ENCODE measurements around the gene ANKAR.
"Not testable (repeated sequence)": the region's sequence is repeated elsewhere in the genome, so short reads cannot be mapped to it uniquely, and the experiment has no call there.

The ANKAR gene

DNA sequence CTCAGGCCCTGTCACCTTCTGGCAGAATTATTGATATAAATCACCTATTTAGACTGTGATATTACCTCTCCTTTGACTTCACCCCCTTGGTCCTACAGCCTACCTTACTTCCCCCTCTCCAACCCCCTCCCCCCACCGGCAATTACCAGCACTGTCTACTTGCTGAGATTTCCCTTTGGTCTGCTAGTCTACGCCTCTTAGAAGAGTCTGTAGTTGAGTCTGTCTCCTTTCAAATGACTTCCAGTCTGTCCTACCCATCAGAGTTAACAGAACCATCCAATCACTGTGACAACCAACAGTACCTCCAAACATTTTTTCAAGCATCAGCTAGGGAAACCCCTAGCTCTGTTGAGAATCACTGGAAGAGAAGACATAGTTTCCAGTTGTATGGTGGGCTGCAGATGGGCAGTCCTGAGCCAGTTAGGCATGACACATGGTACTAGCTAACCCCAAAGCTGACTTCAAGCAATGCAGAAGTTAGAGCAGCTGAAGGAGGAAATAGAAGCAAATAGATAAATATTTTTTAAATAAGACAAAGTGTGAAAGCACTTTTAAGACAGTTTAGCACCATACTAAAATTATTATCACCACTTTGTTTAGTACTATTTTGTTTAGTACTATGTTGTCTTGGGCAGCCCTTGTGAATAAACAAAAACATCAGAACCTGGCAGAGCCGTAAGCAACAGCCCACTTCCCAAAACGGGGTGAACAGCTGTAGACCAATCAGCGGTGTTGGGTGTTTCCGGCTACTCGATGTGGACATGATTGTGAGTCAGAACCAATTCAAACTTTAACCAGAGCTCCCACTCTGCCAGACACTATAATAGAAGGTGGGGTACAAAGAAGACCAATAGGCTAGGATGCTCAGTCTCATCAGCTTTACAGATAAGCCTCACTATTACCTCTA, 15.9 kb upstream of the ANKAR start:
- DNase-seq (ENCODE audit: low read depth in 2 of 2): no peak

DNA sequence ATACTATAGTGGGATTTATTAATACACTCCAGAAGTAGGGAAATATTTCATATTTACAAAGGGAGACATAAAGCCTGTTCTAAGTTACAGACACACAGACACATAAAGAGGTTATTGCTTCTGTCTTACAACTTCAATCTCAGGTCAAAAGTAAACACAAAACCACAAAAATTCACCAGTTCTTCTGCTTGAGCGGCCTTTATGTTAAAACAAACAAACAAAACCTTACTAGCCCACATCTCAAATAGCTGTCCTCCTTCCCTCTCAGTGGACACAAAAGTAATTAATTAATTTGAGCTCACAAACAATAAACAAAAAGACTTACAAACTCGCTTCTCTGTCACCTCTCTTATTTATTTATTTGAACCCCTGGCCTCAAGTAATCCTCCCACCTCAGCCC, 14.7 kb upstream of the ANKAR start:
- DNase-seq (ENCODE audit: low read depth in 2 of 2): no peak

GRCh38 chr2:189660803-189661147, 13.7 kb upstream of the ANKAR start:
- DNase-seq (ENCODE audit: low read depth in 2 of 2): no peak

DNA sequence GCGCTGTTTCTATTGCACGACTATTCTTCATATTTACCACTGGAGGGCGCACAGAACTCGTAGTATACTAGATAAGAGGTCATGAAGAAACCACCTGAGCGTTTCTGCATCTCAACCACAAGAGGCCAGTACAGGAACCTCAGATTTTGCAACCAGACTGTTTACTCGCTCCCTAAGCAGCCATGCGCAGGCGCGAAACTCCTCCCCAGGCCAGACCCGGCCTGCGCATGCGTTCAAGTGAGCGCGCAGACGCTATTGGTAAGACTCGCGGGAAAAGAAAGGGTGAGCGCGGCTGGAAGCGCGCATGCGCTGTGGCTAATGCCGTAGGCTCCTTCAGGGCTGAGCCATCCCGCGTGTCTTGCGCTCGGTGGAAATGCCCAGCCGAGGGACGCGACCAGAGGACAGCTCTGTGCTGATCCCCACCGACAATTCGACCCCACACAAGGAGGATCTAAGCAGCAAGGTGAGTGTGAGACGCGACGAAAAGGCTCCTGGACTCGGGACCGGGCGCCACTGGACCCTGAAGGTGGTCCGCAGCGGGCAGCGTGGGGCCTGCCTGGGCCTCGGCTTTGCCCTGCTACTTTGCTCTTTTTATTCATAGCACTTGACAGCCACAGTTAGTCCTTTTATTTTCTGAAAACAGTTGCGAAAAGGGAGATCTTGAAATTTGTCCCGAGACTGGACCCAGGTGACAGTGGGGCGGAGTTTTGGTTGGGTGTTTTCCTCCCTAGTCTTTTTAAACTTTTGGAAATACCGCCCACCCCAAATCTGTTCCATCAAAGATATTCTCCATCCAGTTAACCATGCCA, 13.1 kb upstream of the ANKAR start, which contains the start of gene ASNSD1:
Gene ASNSD1, plus strand, starts transcription at position 312 of the 809 bp plus-strand sequence. CDS start 4,674 bp downstream, outside the sequence.
- DNase-seq (ENCODE audit: low read depth in 2 of 2): peak; percentile 99

DNA sequence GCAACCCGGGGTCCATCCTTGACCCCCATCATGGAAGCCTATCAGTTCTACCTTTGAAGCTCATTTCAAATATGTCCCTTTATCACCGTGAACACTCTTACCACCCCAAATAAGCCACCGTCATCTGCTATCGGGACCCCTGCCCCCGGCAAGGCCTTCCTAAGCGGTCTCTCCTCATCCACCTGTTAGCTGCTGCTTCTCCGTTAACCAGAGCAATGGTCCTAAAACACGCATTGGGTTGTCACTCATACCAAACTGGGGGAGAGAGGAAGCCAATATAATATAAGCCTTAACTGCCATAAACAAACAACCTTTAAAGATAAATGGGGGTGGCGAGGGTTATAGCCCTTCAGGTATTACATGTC, 12.5 kb upstream of the ANKAR start:
- DNase-seq (ENCODE audit: low read depth in 2 of 2): no peak

DNA sequence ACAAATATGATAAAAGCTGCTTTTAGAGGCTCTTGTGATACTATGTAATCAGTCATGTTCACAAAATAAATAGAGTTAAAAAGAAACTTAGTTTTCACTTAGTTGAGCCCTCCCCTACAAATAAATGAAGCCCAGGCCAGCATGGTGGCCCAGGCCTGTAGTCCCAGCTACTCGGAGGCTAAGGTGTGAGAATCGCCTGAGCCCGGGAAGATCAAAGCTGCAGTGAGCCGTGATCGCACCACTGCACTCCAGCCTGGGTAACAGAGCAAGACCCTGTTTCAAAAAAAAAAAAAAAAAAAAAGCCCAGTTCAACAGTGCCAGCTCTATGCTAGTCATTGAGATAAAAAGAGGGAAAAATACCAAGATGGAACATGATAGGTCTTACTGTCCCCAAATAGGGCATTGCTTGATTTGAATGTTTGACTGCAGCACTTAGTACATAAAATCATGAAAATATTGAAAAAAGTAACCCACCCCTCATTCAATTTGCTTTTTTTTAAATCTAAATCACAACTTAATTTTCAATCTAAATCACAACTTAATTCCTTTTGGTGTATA, 11.7 kb upstream of the ANKAR start:
- DNase-seq (ENCODE audit: low read depth in 2 of 2): no peak

- not testable (repeated sequence) for DNase-seq (ENCODE audit: low read depth in 2 of 2)
Observed at GRCh38 chr2:189663319-189663718, 11.2 kb upstream of the ANKAR start.

- no peak for DNase-seq (ENCODE audit: low read depth in 2 of 2)
Observed at GRCh38 chr2:189669913-189670312, 4.6 kb upstream of the ANKAR start.

DNA sequence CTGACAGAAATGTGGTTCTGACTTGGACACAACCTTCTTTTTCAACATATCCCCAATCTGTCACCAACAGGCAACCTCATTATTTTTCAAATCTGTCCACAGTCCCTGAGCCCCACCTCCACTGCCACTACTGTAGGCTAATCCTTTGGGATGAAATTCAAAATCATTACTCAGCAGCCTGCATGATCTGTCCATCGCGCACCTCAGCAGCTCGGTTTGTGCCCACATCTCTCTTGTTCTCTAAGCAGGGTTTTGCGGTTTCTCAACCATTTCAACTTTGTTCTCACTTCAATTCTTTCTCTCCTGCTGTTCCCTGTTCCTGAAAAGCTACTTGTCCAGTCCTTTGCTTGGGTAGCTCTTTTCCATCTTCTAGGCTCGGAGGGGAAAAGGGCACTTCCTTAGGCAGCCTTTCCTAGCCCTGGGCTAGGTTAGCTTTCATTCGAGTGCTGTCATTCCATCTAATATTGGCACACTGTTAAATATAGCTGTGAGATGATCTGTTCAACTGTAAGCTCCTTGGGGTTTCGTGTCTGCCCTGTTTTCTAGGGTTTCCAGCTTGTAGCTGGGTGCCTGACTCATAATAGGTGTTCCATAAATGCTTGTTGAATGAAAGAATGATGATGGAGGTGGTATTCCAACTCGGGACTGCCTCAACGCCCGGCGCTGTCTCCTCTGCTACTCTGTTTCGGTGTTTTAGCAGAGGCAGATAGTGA, 653 bp upstream of the ANKAR start:
- DNase-seq (ENCODE audit: low read depth in 2 of 2): no peak

DNA sequence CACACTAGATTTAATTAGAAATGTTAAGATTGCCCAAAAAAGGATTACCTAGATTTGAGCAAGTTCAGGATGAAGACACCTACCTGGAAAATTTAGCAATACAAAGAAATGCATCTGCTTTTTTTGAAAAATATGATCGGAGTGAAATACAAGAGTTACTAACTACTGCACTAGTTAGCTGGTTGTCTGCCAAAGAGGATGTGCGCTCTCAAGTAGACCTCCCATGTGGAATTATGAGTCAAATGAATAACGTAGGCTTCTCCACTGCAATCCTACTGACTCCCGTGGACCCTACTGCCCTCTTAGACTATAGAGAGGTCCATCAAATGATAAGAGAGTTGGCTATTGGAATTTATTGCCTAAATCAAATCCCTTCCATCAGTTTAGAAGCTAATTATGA, 2.0 kb downstream of the ANKAR start:
- DNase-seq (ENCODE audit: low read depth in 2 of 2): no peak

DNA sequence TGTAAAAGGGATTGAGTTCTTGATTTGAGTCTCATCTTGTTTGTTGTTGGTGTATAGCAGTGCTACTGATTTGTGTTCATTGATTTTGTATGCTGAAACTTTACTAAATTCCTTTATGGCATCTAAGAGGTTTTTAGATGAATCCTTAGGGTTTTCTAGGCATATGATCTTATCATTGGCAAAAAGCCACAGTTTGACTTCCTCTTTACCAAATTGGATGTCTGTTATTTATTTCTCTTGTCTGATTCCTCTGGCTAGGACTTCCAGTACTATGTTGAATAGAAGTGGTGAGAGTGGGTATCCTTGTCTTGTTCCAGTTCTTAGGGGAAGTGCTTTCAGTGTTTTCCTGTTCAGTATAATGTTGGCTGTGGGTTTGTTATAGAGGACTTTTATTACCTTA, 4.8 kb downstream of the ANKAR start:
- DNase-seq (ENCODE audit: low read depth in 2 of 2): no peak

DNA sequence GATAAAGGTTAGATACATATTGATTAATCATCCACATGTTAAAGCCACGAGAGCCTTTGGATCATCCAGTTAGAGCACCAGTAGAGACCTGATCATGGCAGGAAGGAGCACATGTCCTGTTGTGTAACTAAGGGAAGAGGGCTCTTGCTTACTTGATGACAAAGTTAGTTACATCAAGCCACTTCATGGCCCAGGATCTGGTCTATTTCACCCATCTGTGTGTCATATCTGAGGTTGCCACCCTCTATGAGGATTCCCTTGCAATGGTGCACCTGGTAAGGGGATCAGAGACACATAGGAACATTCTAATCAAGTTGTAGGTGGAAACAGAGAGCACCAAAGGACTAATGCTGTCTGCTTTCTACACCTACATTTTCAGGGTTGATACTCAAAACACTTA, 6.7 kb downstream of the ANKAR start:
- DNase-seq (ENCODE audit: low read depth in 2 of 2): no peak

- no peak for DNase-seq (ENCODE audit: low read depth in 2 of 2)
Observed at GRCh38 chr2:189681903-189682302, 7.4 kb downstream of the ANKAR start.

DNA sequence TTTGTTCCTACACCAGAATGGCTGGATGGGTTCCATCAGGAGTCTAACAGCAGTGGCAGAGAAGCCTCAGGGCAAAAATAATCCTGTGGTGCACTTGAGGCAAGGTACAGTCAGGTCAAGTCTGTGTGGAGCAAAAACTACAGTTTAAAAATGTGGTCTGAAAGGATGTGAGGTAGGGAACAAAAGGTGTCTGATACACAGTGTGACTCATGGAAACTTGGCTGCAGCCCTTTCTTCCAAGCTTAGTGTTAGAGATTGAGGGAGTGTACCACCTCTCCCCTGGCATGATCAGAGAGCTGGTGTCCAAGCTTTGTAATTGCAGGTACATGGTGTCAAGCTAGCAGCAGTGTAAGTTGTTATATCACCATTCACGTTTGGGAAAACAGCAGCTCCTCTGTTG, 8.9 kb downstream of the ANKAR start:
- DNase-seq (ENCODE audit: low read depth in 2 of 2): no peak

DNA sequence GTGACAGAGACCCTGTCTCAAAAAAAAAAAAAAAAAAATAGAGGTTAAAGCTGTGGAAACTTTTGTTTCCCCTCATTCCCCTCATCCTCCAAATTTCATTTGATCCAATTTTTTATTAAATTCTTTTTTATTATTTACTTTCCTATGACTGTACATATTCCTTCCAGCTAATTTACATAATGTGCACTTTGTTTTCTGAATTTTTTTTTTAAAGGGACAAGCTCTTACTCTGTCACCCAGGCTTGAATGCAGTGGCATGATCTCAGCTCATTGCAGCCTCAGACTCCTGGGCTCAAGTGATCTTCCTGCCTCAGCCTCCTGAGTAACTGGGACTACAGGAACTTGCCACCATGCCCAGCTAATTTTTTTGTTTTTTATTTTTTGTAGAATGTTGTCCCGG, 10.3 kb downstream of the ANKAR start:
- DNase-seq (ENCODE audit: low read depth in 2 of 2): no peak

- DNase-seq (ENCODE audit: low read depth in 2 of 2): peak; percentile 52 to 55
Observed at GRCh38 chr2:189685540-189686229, 11.2 kb downstream of the ANKAR start.

DNA sequence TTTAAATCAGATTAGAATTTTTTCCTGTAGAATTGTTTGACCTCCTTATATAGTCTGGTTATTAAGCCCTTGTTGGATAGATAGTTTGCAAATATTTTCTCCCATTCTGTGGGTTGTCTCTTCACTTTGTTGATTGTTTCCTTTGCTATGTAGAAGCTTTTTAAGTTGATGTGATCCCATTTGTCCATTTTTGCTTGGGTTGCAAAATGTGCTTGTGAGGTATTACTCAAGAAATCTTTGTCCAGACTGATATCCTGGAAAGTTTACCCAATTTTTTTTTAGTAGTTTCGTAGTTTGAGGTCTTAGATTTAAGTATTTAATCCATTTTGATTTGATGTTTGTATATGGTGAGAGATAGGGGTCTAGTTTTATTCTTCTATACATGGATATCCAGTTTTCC, 13.3 kb downstream of the ANKAR start:
- not testable (repeated sequence) for DNase-seq (ENCODE audit: low read depth in 2 of 2)

DNA sequence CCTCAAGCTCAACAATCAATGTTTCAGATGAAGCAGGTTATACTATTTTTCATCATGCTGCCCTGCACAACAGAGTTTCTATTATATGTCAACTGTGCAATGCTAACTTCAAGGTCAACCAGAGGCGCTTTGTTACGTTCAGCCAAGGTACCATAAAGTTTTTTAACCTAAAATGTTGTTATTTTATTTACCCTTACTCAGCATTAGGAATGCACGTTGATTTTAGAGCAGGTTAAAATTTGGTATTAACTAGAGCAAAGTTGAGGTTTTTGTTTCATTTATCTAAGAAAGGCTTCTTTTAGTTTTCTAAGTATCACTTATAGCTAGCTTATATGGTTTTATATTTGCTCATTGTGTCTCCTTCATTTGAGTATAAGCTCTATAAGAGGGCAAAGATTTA, 21.8 kb downstream of the ANKAR start:
- DNase-seq (ENCODE audit: low read depth in 2 of 2): no peak

GRCh38 chr2:189698020-189698887, 23.8 kb downstream of the ANKAR start:
- no peak for DNase-seq (ENCODE audit: low read depth in 2 of 2)

DNA sequence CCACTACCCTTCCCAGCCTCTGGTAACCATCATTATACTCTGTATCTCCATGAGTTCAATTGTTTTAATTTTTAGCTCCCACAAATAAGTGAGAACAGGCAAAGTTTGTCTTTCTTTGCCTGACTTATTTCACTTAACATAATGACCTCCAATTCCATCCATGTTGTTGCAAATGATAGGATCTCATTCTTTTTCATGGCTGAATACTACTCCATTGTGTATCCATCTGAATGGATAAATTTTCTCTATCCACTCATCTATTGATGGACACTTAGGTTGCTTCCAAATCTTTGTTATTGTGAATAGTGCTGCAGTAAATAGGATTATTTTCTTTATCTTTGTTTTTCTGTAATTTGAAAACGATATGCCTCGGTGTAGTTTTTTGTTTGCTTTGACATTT, 26.2 kb downstream of the ANKAR start:
- no peak for DNase-seq (ENCODE audit: low read depth in 2 of 2)

Data from fibroblast of skin of left quadriceps (primary cell).